Esophagus squamous epithelium (tissue), 4 donors: Measurements from ENCODE around the gene LSM4.

Source experiments
- CTCF ChIP-seq, 6 experiments: fragments of 450-650 bp in 4 of 6; fragments of 200-600 bp in 2 of 6; sonication (generic) in 2 of 6; IDR thresholded peaks; one replicate each; pipeline ENCODE4 v1.5.1; 2016 to 2019; ENCODE audit warnings: antibody characterized with exemption in 6 of 6, mild to moderate bottlenecking in 4 of 6, moderate library complexity in 4 of 6
- POLR2A ChIP-seq, 4 donors: fragments of 450-650 bp; IDR thresholded peaks; one replicate each; pipeline ENCODE4 v1.6.1; 2017; ENCODE audit warnings: antibody characterized with exemption in 4 of 4, mild to moderate bottlenecking in 4 of 4, moderate library complexity in 3 of 4

GRCh38 chr19:18319591-18320135, 3.2 kb downstream of the LSM4 start:
- no peak for TF ChIP-seq POLR2A (IDR thresholded peaks at IDR 0.05)
- TF ChIP-seq CTCF (IDR thresholded peaks at IDR 0.05), result no peak
